Measurements from ENCODE around the gene VSNL1.

VSNL1 gene

DNA sequence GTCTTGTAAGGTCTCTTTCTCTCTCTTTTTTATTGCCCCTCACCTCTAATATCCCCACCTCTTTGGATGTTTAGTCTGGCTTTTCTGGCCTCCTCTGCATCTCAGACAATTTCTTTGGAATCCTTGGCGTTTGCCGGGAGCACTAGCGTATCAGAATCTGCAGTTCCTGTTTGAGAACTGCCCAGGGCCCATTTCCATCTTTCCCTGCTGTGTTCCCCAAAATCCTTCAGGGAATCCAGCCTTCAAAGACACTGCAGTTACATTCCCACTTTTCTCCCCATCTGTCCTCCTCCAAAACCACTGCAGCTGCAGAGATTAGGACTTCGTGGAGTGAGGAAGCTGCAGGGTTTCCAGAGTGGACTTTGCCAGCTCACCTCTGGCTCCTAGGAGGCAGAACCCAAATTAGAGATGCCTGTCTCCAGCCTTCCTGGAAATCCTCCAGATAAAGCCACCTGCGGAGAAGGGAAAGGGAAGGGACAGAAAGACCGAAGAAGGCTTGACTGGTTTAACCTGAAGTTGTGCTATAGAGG is 2.7 kb downstream of the VSNL1 start:
- Histone ChIP-seq H3K9ac (ENCODE audit: low read depth, low read length) (peak overlapping the region; percentile 11), H3K27me3 (ENCODE audit: control insufficient read depth, insufficient read depth, low read length) (peaks cover 21% of the 10 kb centered on the region), H3K4me1 (ENCODE audit: control insufficient read depth, insufficient read depth, low read length) (peaks cover 74% of the 10 kb centered on the region), H3K27ac (ENCODE audit: low read depth, low read length) (peak overlapping the region; percentile 96), H3K9me3 (ENCODE audit: control insufficient read depth, insufficient read depth, low read length) (no peaks in the 10 kb centered on the region), H3K36me3 (ENCODE audit: control insufficient read depth, insufficient read depth, low read length) (no peaks in the 10 kb centered on the region), H3K4me3 (ENCODE audit: low read depth, low read length) (peak overlapping the region; percentile 86)

DNA sequence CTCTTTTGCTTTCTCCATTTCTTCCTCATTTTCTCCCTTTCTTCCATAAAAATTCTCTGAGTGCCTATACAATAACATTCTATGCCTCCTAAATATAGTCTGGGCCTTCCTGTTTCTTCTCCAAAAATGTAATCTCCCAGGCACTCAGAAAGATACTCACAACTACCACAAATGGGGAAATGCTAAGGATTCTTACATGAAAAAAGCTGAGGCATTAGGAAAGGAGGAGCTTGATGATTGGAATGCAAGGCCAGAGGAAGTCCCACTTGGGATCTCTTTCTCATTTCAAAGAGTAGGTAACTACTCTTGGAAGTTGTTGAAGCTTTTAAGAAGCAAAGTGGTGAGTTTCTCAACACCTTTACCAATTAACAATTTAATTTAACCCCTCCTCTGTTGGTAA is 3.4 kb downstream of the VSNL1 start:
- Histone ChIP-seq H3K9me3 (ENCODE audit: control insufficient read depth, insufficient read depth, low read length) (no peaks in the 10 kb centered on the region), H3K4me1 (ENCODE audit: control insufficient read depth, insufficient read depth, low read length) (peaks cover 80% of the 10 kb centered on the region), H3K27ac (ENCODE audit: low read depth, low read length) (peak overlapping the region; percentile 96), H3K4me3 (ENCODE audit: low read depth, low read length) (peak overlapping the region; percentile 86), H3K9ac (ENCODE audit: low read depth, low read length) (peak overlapping the region; percentile 11), H3K36me3 (ENCODE audit: control insufficient read depth, insufficient read depth, low read length) (no peaks in the 10 kb centered on the region), H3K27me3 (ENCODE audit: control insufficient read depth, insufficient read depth, low read length) (peaks cover 16% of the 10 kb centered on the region)

DNA sequence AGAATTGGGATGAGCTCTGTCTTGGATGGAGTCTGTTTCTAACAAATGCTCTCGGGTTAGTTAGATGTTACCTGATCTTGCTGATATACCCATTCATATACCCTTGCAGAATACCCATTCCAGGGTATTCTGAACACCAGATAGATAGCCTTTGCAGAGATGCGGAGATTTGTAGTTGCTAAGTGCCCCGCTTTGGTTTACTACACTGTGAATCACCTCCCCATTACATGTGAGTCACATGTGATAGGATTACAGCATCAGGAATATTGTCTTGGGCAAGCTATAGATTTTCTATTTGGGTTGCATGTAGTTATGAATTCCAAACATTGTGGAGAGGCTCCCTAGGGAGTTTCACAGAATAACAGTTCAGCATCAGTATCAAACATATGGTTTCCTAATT is 3.8 kb downstream of the VSNL1 start:
- Histone ChIP-seq H3K9me3 (ENCODE audit: control insufficient read depth, insufficient read depth, low read length) (no peaks in the 10 kb centered on the region), H3K27me3 (ENCODE audit: control insufficient read depth, insufficient read depth, low read length) (peaks cover 13% of the 10 kb centered on the region), H3K9ac (ENCODE audit: low read depth, low read length) (no peak overlapping the region), H3K36me3 (ENCODE audit: control insufficient read depth, insufficient read depth, low read length) (no peaks in the 10 kb centered on the region), H3K27ac (ENCODE audit: low read depth, low read length) (peak overlapping the region; percentile 96), H3K4me3 (ENCODE audit: low read depth, low read length) (peak overlapping the region; percentile 86), H3K4me1 (ENCODE audit: control insufficient read depth, insufficient read depth, low read length) (peaks cover 82% of the 10 kb centered on the region)

DNA sequence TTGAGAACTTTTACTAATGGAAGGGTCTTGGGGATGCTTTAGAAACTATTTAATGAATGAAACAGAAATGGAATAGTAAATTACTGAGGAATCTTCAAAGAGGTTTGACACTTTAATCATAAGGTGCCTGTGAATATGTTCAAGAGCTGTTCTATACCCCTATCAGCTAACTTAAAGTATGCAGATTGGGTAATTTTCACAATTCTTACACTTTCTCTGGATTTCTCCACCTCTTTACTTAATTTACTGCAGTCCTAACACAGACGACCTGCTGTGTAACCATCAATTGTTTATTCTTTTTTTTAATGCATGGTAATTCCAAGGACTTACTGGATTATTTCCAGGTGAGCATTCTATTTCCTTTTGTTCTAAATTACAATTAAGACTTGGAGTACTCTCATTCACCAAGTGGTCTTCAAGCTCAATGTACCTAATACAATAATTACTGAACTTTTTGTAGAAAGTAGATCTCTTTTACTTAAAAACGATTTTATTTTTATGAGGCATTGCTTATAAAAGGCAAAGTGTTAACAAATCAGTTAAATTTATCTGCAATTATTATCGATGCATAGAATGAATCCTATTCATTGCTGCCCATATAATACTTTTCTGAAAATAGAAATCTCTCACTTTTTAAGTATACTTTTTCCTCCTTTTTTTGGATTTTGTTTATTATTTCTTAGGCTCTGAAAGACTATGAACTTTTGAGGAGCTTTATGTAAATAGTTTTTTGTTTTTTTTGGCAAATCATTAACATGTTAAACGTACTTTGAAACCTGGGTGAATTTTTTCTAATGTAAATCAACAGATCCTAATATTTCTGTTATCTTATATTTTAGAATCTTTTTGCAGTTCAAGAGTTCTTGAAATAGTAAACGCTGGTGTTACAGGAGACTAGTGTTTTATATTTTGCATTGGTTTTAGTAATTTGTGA is 5.5 kb downstream of the VSNL1 start:
- Histone ChIP-seq H3K4me3 (ENCODE audit: low read depth, low read length) (peak overlapping the region; percentile 86), H3K9me3 (ENCODE audit: control insufficient read depth, insufficient read depth, low read length) (no peaks in the 10 kb centered on the region), H3K27ac (ENCODE audit: low read depth, low read length) (peak overlapping the region; percentile 96), H3K9ac (ENCODE audit: low read depth, low read length) (0 out of 2 replicates have a peak overlapping the region, but pooled peaks have one; percentile 6), H3K4me1 (ENCODE audit: control insufficient read depth, insufficient read depth, low read length) (peaks cover 82% of the 10 kb centered on the region), H3K27me3 (ENCODE audit: control insufficient read depth, insufficient read depth, low read length) (peaks cover 9% of the 10 kb centered on the region), H3K36me3 (ENCODE audit: control insufficient read depth, insufficient read depth, low read length) (0 out of 2 replicates have a peak, but pooled peaks cover 3% of the 10 kb centered on the region)

DNA sequence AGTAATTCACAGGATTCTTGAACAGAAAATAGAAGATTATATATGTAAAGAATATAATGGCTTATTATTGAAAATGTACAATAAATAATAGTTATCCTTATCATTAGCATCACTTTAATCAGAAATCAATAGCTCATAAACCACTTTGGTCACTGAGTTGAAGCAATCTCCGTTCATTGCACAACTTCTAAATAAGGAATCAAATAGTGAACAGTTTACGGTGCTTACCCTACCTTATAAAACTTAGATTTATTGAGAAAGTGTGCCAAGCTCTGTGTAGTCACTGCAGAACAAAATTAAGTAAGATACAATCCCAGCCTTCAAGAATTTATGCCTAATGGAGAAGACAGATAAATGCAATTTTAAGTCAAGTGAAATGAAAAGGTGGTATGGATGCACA is 6.7 kb downstream of the VSNL1 start:
- Histone ChIP-seq H3K9me3 (ENCODE audit: control insufficient read depth, insufficient read depth, low read length) (no peaks in the 10 kb centered on the region), H3K9ac (ENCODE audit: low read depth, low read length) (no peak overlapping the region), H3K4me3 (ENCODE audit: low read depth, low read length) (no peak overlapping the region), H3K27me3 (ENCODE audit: control insufficient read depth, insufficient read depth, low read length) (no peaks in the 10 kb centered on the region), H3K27ac (ENCODE audit: low read depth, low read length) (no peak overlapping the region), H3K4me1 (ENCODE audit: control insufficient read depth, insufficient read depth, low read length) (peaks cover 72% of the 10 kb centered on the region), H3K36me3 (ENCODE audit: control insufficient read depth, insufficient read depth, low read length) (peaks cover 3% of the 10 kb centered on the region; the same call in 1 of the 2 replicates)

DNA sequence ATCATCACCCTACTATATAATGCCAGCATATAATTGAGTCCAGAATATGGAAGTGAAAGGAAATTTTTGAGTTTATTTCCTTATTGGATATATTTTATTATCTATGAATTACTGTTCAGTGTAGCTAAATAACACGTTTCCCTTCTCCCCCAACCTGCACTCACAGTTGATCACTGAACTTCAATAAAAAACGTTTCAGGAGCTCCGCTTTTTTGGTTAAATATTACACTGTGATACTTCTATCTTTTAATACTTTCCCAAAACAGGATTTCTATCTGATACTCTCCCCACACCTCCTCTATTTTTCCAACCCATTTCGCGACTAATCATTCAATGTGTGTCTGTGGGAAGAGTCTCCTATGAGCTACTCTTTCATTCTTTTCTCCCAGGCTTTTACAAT is 7.2 kb downstream of the VSNL1 start:
- Histone ChIP-seq H3K27ac (ENCODE audit: low read depth, low read length) (no peak overlapping the region), H3K9me3 (ENCODE audit: control insufficient read depth, insufficient read depth, low read length) (no peaks in the 10 kb centered on the region), H3K4me3 (ENCODE audit: low read depth, low read length) (no peak overlapping the region), H3K4me1 (ENCODE audit: control insufficient read depth, insufficient read depth, low read length) (peaks cover 68% of the 10 kb centered on the region), H3K36me3 (ENCODE audit: control insufficient read depth, insufficient read depth, low read length) (peaks cover 3% of the 10 kb centered on the region; the same call in 1 of the 2 replicates), H3K27me3 (ENCODE audit: control insufficient read depth, insufficient read depth, low read length) (no peaks in the 10 kb centered on the region), H3K9ac (ENCODE audit: low read depth, low read length) (no peak overlapping the region)

DNA sequence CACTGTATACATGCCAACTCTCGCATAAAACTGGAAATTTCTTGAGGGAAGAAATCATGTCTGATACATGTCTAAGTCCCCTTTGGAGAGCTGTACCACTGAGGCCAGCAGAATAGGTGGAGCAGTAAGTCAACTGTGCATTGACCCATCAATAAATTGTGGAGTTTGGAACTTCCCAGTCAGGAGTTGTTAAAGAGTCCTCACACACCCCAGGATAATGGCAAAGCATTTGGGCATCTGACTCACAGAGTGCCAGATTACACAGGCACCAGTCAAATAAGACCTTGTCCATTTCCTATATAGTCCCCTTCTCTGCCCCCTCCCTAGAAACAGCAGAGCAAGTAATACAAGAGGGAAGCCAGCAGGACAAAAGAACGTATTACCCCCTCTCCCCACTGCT is 10.4 kb downstream of the VSNL1 start:
- H3K27ac ChIP-seq (ENCODE audit: low read depth, low read length): no peak overlapping the region
- H3K4me3 ChIP-seq (ENCODE audit: low read depth, low read length): no peak overlapping the region
- H3K4me1 ChIP-seq (ENCODE audit: control insufficient read depth, insufficient read depth, low read length): peaks cover 67% of the 10 kb centered on the region
- no peaks in the 10 kb centered on the region for H3K9me3 ChIP-seq (ENCODE audit: control insufficient read depth, insufficient read depth, low read length)
- H3K9ac ChIP-seq (ENCODE audit: low read depth, low read length): no peak overlapping the region
- peaks cover 3% of the 10 kb centered on the region; the same call in 1 of the 2 replicates for H3K36me3 ChIP-seq (ENCODE audit: control insufficient read depth, insufficient read depth, low read length)
- no peaks in the 10 kb centered on the region for H3K27me3 ChIP-seq (ENCODE audit: control insufficient read depth, insufficient read depth, low read length)

DNA sequence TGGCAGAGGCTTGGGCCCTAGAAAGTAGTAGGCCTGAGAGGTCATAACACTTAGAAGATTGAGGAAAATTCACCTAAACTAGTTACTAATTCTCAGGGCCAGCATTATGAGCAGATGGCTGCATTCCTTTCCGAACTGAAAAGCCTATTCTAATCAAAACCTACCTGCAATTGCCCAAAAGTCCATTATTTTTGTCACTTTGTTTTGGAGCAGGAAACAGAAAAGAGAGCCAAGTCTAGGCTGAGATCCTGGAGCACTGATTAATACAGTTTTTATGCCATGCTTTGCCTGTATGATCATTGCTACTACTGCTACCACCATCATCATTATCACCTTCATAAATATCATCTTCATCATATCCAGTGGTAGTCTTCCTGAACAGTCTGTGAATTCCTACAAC is 14.7 kb downstream of the VSNL1 start:
- no peaks in the 10 kb centered on the region for H3K27me3 ChIP-seq (ENCODE audit: control insufficient read depth, insufficient read depth, low read length)
- H3K36me3 ChIP-seq (ENCODE audit: control insufficient read depth, insufficient read depth, low read length): peaks cover 3% of the 10 kb centered on the region; the same call in 1 of the 2 replicates
- no peak overlapping the region for H3K27ac ChIP-seq (ENCODE audit: low read depth, low read length)
- no peak overlapping the region for H3K4me3 ChIP-seq (ENCODE audit: low read depth, low read length)
- no peak overlapping the region for H3K9ac ChIP-seq (ENCODE audit: low read depth, low read length)
- H3K9me3 ChIP-seq (ENCODE audit: control insufficient read depth, insufficient read depth, low read length): no peaks in the 10 kb centered on the region
- peaks cover 71% of the 10 kb centered on the region for H3K4me1 ChIP-seq (ENCODE audit: control insufficient read depth, insufficient read depth, low read length)

DNA sequence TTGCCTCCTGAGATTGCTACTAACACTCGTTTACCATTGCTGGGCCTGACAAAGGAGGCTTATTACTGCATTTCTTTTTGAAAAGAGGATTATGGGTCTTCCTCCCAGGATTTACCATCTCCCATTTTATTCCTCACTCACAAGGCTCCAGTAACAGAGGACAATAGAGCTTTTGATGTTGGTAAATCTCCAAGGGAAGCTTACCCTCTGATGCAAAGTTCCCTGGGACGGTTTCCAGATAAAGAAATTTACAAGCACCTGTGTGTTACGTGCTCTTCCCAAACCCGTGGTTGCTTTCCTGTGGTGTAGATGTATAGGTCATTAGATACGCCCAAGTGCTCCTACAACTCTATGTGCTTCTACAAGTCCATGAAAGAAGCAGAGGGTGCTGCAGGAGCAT is 17.1 kb downstream of the VSNL1 start:
- Histone ChIP-seq H3K36me3 (ENCODE audit: control insufficient read depth, insufficient read depth, low read length) (no peaks in the 10 kb centered on the region), H3K4me1 (ENCODE audit: control insufficient read depth, insufficient read depth, low read length) (peaks cover 71% of the 10 kb centered on the region), H3K27ac (ENCODE audit: low read depth, low read length) (peak overlapping the region; percentile 63), H3K27me3 (ENCODE audit: control insufficient read depth, insufficient read depth, low read length) (no peaks in the 10 kb centered on the region), H3K4me3 (ENCODE audit: low read depth, low read length) (no peak overlapping the region), H3K9ac (ENCODE audit: low read depth, low read length) (no peak overlapping the region), H3K9me3 (ENCODE audit: control insufficient read depth, insufficient read depth, low read length) (no peaks in the 10 kb centered on the region)

DNA sequence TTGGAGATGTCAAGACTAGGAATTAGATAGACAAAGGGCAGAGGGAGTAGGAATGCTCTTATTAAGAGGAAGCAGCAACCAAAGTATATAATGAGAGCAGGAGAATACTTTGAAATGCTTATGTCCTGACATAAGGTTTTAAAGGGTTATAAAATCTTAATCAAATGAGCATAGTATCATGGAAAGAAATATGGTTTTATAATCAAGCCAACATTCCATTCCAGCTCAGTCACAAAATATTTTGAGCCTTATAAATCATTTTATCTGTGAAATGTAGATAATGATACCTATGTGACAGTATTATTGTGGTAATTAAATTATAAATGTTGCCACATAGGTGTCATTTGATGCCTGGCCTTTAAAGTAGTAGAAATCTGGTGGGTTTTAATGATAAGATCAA is 17.6 kb downstream of the VSNL1 start:
- Histone ChIP-seq H3K9me3 (ENCODE audit: control insufficient read depth, insufficient read depth, low read length) (no peaks in the 10 kb centered on the region), H3K4me1 (ENCODE audit: control insufficient read depth, insufficient read depth, low read length) (peaks cover 67% of the 10 kb centered on the region), H3K27me3 (ENCODE audit: control insufficient read depth, insufficient read depth, low read length) (no peaks in the 10 kb centered on the region), H3K27ac (ENCODE audit: low read depth, low read length) (peak overlapping the region; percentile 63), H3K9ac (ENCODE audit: low read depth, low read length) (no peak overlapping the region), H3K4me3 (ENCODE audit: low read depth, low read length) (no peak overlapping the region), H3K36me3 (ENCODE audit: control insufficient read depth, insufficient read depth, low read length) (no peaks in the 10 kb centered on the region)

DNA sequence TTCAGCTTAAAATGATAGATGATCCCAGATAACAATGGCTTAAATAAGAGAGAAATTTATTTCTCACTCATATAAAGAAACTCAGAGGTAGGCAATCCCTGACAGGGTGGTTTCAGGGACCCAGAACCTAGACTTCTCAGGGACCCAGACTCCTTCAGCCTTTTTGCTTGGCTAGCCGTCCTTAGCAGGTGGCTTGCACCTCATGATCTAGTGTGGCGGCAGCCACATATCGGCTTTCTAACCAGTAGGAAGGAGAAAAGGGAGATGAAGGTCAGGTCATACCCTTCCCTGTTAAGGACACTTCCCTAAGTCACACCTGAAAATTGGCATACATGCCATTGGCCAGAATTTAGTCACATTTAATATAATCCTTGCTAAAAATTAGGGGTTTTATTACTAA is 18.4 kb downstream of the VSNL1 start:
- H3K4me3 ChIP-seq (ENCODE audit: low read depth, low read length): no peak overlapping the region
- H3K27ac ChIP-seq (ENCODE audit: low read depth, low read length): peak overlapping the region; percentile 48
- H3K36me3 ChIP-seq (ENCODE audit: control insufficient read depth, insufficient read depth, low read length): no peaks in the 10 kb centered on the region
- H3K4me1 ChIP-seq (ENCODE audit: control insufficient read depth, insufficient read depth, low read length): peaks cover 58% of the 10 kb centered on the region
- H3K9me3 ChIP-seq (ENCODE audit: control insufficient read depth, insufficient read depth, low read length): no peaks in the 10 kb centered on the region
- H3K9ac ChIP-seq (ENCODE audit: low read depth, low read length): no peak overlapping the region
- no peaks in the 10 kb centered on the region for H3K27me3 ChIP-seq (ENCODE audit: control insufficient read depth, insufficient read depth, low read length)
